Thymus (tissue), 11 donors: ENCODE results near the gene CKM. TPM values are rescaled to one million over a fixed set of nuclear protein-coding genes. Genes with fewer than 3 reads are reported as not detected.

Experiments
- DNase-seq, 9 donors: peaks; one replicate each; pipeline ENCODE4 v3.0.0-alpha.2; 2013; ENCODE audit warnings: low spot score in 9 of 9, low read depth in 6 of 9, missing footprints in 1 of 9
- H3K27ac ChIP-seq, 2 donors: one replicate each; pipeline ENCODE4 v1.5.1; 2013; ENCODE audit warnings: control low read depth in 1 of 2, low read depth in 1 of 2, low read length in 1 of 2, mild to moderate bottlenecking in 1 of 2, moderate library complexity in 1 of 2
- H3K27me3 ChIP-seq, 2 donors: one replicate each; pipeline ENCODE4 v1.5.1; 2013; ENCODE audit warnings: low read length in 1 of 2; ENCODE audit not compliant: control insufficient read depth in 2 of 2, insufficient read depth in 1 of 2
- H3K36me3 ChIP-seq, 2 donors: one replicate each; pipeline ENCODE4 v1.5.1; 2013; ENCODE audit warnings: low read length in 1 of 2, mild to moderate bottlenecking in 1 of 2, moderate library complexity in 1 of 2; ENCODE audit not compliant: control insufficient read depth in 2 of 2, insufficient read depth in 2 of 2
- H3K4me1 ChIP-seq, 2 donors: one replicate each; pipeline ENCODE4 v1.5.1; 2013; ENCODE audit warnings: low read length in 2 of 2; ENCODE audit not compliant: control insufficient read depth in 2 of 2, insufficient read depth in 2 of 2
- H3K4me3 ChIP-seq, 2 donors: one replicate each; pipeline ENCODE4 v1.5.1; 2013; ENCODE audit warnings: low read length in 2 of 2, control low read depth in 1 of 2, mild to moderate bottlenecking in 1 of 2
- H3K9me3 ChIP-seq, 2 donors: one replicate each; pipeline ENCODE4 v1.5.1; 2013; ENCODE audit warnings: low read length in 1 of 2, mild to moderate bottlenecking in 1 of 2; ENCODE audit not compliant: control insufficient read depth in 2 of 2, insufficient read depth in 1 of 2
- WGBS: extraction: QIAGEN DNeasy Blood & Tissue Kit; methylation state at CpG from one replicate; pipeline ENCODE4 v1.1.7; 2013; 5-methylcytosine and 5-hydroxymethylcytosine counted together
- polyA plus RNA-seq: library from polyadenylated mRNA; stranded (reverse); fragments of 200-250 nt; gene quantifications from one replicate; pipeline ENCODE4 v1.2.3, GENCODE V29; 2013
- total RNA-seq: library from RNA; stranded (reverse); fragments of 120-200 nt; gene quantifications from one replicate; pipeline ENCODE4 v1.2.4, GENCODE V29; 2013
- donor health status: healthy.

The CKM gene
- total and polyA plus RNA-seq, 2 donors: 2.3 to 4.5 TPM

GRCh38 chr19:45294291-45295029 is 28.2 kb downstream of the CKM start:
- Histone ChIP-seq H3K4me3 (no peak overlapping the region), H3K27me3 (no peaks in the 10 kb centered on the region), H3K36me3 (peaks cover 32 to 38% of the 10 kb centered on the region in 2 donors), H3K9me3 (peaks cover 0 to 1% of the 10 kb centered on the region in 2 donors), H3K4me1 (no peaks in the 10 kb centered on the region), H3K27ac (no peak overlapping the region)
- WGBS: 97% methylated on average over 12 of the region's 12 CpGs
- no peak for DNase-seq

GRCh38 chr19:45293682-45294081 is 29.0 kb downstream of the CKM start:
- WGBS: 97% methylated on average over 4 of the region's 4 CpGs
- H3K9me3 ChIP-seq: peaks cover 0 to 1% of the 10 kb centered on the region in 2 donors
- DNase-seq: no peak
- no peak overlapping the region for H3K4me3 ChIP-seq
- H3K36me3 ChIP-seq: peaks cover 30 to 38% of the 10 kb centered on the region in 2 donors
- H3K27me3 ChIP-seq: no peaks in the 10 kb centered on the region
- no peak overlapping the region for H3K27ac ChIP-seq
- H3K4me1 ChIP-seq: no peaks in the 10 kb centered on the region

- DNase-seq: no peak
- Histone ChIP-seq H3K9me3 (peaks cover 0 to 1% of the 10 kb centered on the region in 2 donors), H3K4me1 (no peaks in the 10 kb centered on the region), H3K27ac (no peak overlapping the region), H3K4me3 (no peak overlapping the region), H3K36me3 (peaks cover 28 to 43% of the 10 kb centered on the region in 2 donors), H3K27me3 (no peaks in the 10 kb centered on the region)
- 98% methylated on average over 1 of the region's 1 CpG for WGBS
Measured at GRCh38 chr19:45291834-45292233, 30.8 kb downstream of the CKM start.

GRCh38 chr19:45290381-45290931 is 32.2 kb downstream of the CKM start:
- Histone ChIP-seq H3K27ac (no peak overlapping the region), H3K4me1 (no peaks in the 10 kb centered on the region), H3K4me3 (no peak overlapping the region), H3K9me3 (peaks cover 0 to 1% of the 10 kb centered on the region in 2 donors), H3K27me3 (no peaks in the 10 kb centered on the region), H3K36me3 (peaks cover 22 to 32% of the 10 kb centered on the region in 2 donors)
- no peak for DNase-seq
- 97% methylated on average over 6 of the region's 6 CpGs for WGBS

- Histone ChIP-seq H3K36me3 (peaks cover 14 to 20% of the 10 kb centered on the region in 2 donors), H3K27me3 (no peaks in the 10 kb centered on the region)
- 65% methylated on average over 7 of the region's 7 CpGs for WGBS
Measured at GRCh38 chr19:45283443-45284033, 39.1 kb downstream of the CKM start.

GRCh38 chr19:45280471-45280961 is 42.2 kb downstream of the CKM start:
- peaks cover 26% of the 10 kb centered on the region in 2 donors for H3K36me3 ChIP-seq
- H3K9me3 ChIP-seq: no peaks in the 10 kb centered on the region
- no peaks in the 10 kb centered on the region for H3K27me3 ChIP-seq
- no peak for DNase-seq
- H3K27ac ChIP-seq: no peak overlapping the region
- no peaks in the 10 kb centered on the region for H3K4me1 ChIP-seq
- 97% methylated on average over 19 of the region's 19 CpGs for WGBS
- H3K4me3 ChIP-seq: no peak overlapping the region

More at GRCh38 chr19:45283443-45284033, 39.1 kb downstream of the CKM start:
- peak in 1 of 9 donors; percentile 12 for DNase-seq
- H3K27ac ChIP-seq: no peak overlapping the region
- H3K4me3 ChIP-seq: no peak overlapping the region
- H3K9me3 ChIP-seq: no peaks in the 10 kb centered on the region
- H3K4me1 ChIP-seq: no peaks in the 10 kb centered on the region

- 98% methylated on average over 3 of the region's 3 CpGs for WGBS
- H3K9me3 ChIP-seq: no peaks in the 10 kb centered on the region
- DNase-seq: no peak
- no peak overlapping the region for H3K27ac ChIP-seq
- H3K4me3 ChIP-seq: no peak overlapping the region
- peaks cover 29 to 32% of the 10 kb centered on the region in 2 donors for H3K36me3 ChIP-seq
- H3K27me3 ChIP-seq: no peaks in the 10 kb centered on the region
- H3K4me1 ChIP-seq: no peaks in the 10 kb centered on the region
Measured at GRCh38 chr19:45279587-45280192, 43.0 kb downstream of the CKM start.

GRCh38 chr19:45278087-45278486 is 44.6 kb downstream of the CKM start:
- no peak for DNase-seq
- 97% methylated on average over 10 of the region's 10 CpGs for WGBS
- no peaks in the 10 kb centered on the region for H3K4me1 ChIP-seq
- H3K36me3 ChIP-seq: peaks cover 29 to 47% of the 10 kb centered on the region in 2 donors
- no peaks in the 10 kb centered on the region for H3K9me3 ChIP-seq
- H3K27ac ChIP-seq: no peak overlapping the region
- no peaks in the 10 kb centered on the region for H3K27me3 ChIP-seq
- no peak overlapping the region for H3K4me3 ChIP-seq

- 92% methylated on average over 7 of the region's 7 CpGs for WGBS
Measured at GRCh38 chr19:45276284-45276687, 46.4 kb downstream of the CKM start.

More at GRCh38 chr19:45276284-45276687, 46.4 kb downstream of the CKM start:
- Histone ChIP-seq H3K36me3 (peaks cover 36 to 56% of the 10 kb centered on the region in 2 donors), H3K27ac (no peak overlapping the region), H3K4me3 (no peak overlapping the region), H3K9me3 (no peaks in the 10 kb centered on the region), H3K4me1 (no peaks in the 10 kb centered on the region), H3K27me3 (no peaks in the 10 kb centered on the region)
- no peak for DNase-seq
